Measurements from ENCODE around the gene SLC17A7.

GRCh38 chr19:49403404-49404187 is 37.7 kb downstream of the SLC17A7 start:
- no peak for TF ChIP-seq POLR2A (IDR thresholded peaks at IDR 0.05)
- TF ChIP-seq, protein P1, sequence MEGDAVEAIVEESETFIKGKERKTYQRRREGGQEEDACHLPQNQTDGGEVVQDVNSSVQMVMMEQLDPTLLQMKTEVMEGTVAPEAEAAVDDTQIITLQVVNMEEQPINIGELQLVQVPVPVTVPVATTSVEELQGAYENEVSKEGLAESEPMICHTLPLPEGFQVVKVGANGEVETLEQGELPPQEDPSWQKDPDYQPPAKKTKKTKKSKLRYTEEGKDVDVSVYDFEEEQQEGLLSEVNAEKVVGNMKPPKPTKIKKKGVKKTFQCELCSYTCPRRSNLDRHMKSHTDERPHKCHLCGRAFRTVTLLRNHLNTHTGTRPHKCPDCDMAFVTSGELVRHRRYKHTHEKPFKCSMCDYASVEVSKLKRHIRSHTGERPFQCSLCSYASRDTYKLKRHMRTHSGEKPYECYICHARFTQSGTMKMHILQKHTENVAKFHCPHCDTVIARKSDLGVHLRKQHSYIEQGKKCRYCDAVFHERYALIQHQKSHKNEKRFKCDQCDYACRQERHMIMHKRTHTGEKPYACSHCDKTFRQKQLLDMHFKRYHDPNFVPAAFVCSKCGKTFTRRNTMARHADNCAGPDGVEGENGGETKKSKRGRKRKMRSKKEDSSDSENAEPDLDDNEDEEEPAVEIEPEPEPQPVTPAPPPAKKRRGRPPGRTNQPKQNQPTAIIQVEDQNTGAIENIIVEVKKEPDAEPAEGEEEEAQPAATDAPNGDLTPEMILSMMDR (IDR thresholded peaks at IDR 0.05 in 8 of 11, conservative IDR thresholded peaks at IDR 0.05 in 3 of 11) = no peak

All from spleen (tissue), 7 donors.